NCI-H82 treated with DMSO at 0.1 percent for 48 hours (cell line): ENCODE results near the gene ACTG1.

ENCODE experiments used
- DNase-seq: peaks from one replicate; lab custom pipeline; 2025; ENCODE audit not compliant: unreplicated experiment; lab: John Stamatoyannopoulos, UW

ACTG1 gene

DNA sequence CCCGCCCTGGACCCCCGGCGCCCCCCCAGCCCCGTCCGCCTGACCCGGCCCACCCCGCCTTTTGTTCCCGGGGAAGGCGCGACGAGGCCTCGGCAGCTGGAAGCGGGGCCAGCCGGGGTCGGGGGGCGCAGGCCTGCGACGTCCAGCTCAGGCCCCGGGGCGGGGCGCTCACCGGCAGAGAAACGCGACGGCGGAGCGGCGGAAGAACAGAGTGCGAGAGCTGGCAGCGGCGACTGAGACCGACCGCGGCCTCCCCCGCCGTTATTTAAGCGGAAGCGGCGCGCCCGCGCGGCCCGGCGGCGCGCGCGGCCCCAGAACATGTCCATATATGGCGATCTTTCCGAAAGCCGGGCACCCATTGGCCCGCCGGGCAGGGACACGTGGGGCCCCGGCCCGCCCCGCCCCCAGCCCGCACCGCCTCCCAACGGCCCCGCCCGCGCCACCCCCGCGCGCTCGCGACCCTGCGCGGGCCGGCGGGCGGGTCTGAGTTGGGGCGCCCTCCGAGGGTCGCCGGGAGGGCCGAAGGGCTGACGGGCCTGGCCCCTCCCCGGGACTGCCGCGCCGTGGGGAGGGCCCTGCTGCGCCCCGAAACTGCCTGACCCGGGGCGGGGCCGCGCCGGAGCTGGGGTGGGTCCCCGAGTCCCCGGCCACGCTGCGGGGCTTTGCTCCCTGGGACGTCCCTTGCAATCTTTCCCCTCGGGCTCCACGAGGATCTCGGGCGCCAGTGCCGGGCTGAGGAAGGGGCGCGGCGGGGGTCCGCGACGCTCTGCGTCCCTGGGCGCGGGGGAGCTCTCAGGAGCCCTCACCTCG is at the start of gene ACTG1:
ACTG1 (minus strand) TSS at position 238 of the 810 bp plus-strand sequence. CDS start 445 bp downstream, outside the sequence.
- DNase-seq: peak; percentile 81

DNA sequence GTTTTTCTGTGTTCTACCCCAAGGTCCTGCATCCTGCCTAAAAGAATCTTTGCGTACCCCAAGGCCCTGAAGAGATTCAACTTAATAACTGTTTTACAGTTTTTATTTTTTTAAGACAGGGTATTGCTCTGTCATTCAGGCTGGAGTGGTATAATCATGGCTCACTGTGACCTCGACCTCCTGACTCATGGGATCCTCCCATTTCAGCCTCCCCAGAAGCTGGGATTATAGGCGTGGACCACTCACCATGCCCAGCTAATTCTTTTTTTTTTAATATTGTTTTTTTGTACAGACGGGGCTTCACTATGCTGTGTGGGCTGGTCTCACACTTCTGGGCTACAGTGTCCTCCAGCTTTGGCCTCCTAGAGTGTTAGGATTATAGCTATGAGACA is 48.9 kb upstream of the ACTG1 start:
- DNase-seq: no peak

DNA sequence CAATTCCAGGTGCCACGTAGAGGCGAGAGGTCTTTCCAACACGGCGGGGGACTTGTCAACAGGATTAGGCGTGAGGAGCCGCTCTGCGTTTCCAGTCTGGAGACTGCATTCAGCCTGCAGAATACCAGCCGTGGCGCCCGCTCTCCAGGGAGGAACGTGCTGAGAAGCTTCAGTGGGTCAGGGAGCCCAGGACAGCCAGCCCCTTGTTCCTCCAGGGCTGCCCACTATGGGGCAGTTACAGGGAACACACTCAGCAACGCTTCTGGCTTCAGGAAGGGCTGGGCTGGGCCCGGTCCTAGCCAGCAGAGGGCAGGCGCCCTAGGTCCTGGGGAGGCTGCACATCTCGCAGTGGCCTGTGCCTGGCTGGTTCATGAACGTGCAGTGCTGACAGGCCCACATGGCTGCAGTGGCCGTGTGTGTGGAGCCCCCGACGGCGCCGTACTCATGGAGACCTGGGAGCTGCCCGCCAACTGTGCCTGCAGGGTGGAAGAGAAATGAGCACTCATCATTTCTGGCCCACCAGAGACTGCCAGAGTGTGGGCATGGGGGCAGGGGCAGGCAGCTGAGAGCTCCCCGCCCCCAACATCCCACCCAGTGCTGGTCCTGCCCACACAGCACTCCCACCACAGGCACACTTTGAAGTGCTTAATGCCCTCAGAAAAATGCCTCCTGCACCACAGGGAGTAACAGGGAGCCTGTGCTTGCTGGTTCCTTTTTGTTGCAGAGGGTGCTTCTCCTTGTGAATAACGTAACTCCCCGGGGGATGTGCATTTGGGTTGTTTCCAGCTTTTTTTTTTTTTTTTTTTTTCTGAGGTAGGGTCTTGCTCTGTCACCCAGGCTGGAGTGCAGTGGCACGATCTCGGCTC is 46.6 kb upstream of the ACTG1 start:
- no peak for DNase-seq

DNA sequence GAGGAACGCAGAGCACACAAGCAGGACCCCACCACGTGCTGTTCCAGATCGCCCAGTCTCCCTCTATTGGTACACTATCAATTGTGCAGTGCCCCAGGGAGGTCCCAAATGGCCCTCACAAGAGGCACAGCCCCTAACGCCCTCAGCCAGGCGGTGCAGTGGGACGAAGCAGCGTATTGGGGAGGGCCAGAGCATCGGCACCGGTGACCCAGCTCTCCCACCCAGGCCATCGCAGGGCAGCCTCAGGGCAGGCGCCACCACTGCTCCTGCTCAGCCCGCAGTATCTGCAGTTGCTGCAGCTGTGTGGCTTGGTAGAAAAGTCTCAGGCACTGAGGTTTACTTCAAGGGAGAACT is 45.5 kb upstream of the ACTG1 start:
- DNase-seq: no peak

DNA sequence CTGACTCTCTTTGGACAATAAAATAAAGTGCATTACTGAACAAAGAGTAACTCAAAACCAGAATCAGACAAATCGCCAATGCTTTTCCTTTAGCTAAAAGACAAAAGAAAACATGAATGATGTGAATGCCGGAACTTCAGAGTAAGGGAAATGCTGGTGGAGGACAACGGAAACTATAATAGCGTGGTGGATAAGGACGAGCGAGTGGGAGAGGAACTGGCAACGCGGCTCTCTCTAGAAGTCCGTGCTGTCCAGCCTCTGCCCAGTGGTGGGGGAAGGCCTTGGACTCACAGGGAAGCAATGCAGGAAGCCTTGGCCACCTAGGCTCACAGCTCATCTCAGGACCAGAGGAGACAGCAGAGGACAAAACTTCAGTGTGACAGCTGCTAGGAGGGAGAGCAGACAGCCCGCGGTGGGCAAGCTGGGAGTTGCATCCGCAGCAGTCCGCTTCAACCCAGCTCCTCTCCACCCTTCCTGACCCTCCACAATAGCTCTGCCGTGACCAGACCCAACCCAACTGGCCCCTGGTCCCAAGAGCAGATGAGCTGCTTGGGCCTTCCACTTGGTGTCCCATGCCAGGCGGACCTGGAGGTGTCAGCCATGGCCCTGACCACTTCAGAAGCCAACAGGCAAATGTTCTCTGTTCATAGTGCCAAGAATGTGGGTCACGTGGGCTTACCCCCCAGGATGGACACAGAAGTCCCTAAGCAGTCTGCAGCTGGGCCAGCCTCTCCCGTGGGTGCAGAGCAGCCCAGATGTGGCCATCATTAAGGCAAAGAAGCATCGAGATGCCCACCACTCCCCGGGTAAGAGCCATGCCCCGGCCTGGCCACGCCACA is 44.9 kb upstream of the ACTG1 start:
- DNase-seq: no peak

DNA sequence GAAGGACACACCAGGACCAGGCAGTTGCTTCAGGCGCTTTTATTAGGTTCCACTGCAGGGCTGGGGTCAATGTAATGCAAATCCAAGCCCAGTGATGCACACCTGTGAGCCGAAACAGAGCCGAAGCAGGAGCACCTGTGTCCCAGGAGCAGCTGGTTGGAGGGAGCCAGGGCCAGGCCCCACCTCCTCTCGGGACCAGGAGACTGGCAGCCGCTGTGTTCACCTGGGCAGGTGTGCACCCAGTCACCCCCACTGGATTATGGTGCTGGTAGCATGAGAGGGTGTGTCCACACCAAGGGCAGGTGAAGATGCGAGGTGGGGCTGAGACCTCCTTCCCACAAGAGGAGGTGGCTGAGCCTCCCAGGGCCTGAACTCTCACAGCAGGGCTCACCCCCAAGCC is 44.3 kb upstream of the ACTG1 start:
- DNase-seq: no peak

DNA sequence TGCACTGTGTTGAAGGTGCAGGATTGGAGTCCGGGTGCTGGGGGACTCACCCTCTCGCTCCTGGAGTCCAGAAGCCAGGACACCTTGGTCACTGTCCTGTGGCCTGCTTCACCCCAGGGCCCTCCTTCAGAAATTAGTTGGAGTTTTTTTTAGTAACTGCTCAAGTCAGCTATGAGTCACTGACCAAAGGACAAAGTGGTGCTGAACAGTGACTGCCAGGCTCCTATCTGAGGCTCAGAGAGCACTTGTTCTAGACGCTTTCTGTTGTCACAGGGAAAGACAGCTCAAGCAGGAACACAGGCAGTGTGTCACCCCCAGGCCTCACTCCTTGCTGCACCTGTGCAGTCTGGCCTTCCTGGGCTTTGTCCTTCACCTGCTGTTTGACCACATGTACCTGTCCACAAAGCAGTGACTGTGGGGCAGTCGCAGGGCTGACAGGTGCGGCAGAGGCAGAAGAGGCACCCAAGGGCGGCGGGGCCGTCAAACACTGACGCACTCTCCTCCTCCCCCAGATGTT is 43.6 kb upstream of the ACTG1 start:
- DNase-seq: no peak

DNA sequence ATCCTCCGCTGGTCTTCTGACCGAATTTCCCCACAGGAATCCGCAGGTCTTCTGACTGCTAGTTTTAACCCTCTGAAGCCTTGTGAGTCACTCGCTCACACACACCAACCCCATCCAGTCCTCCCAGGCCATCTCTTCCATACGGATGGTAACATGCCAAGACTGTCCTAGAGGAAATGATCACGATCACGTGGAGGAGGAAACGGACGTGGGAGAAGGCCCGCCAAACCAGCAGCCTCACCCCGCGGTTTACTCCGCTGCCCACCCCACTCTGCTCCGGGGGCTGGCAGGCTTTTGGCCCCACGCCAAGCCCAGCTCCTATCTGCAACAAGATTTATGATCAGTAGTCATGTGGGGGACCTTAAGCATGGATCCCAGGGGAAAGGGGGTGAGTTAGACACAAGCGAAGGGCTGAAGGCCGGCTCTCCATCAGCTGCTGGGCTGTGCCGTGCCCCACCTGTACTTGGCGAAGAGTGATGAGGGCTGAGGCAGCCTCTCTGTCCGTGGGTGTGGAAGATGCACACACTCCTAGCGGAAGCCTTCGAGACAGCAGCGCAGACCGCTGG is 41.1 kb upstream of the ACTG1 start:
- peak; percentile 5 for DNase-seq

DNA sequence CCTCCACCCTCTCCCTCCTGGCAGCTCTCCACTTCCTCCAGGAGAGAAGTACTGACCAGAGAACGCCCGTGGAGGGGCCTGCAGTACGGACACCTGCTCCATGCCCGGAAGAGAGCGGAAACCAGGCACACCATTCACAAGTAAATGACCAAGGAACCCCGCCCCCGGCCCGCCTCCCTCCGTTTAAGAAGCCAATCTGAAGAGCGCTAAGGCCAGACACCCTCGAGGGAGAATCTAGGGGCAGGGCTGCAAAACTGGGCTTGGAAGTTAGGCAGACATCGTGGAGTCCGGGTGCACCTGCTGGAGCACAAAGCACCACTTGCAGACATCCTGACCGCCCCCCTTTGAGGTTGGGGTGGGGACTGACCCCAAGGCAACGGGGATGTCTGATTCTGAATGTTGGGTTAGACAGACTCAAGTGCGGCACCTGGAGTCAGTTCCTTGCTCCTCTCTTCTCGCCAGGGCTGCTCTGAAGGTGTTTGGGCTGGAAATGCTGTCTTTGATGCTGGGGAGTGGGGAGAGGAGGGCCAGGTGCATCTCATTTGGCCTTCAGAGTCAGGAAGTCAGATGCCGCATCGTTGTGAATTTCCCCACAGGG is 40.5 kb upstream of the ACTG1 start:
- DNase-seq: peak; percentile 77

DNA sequence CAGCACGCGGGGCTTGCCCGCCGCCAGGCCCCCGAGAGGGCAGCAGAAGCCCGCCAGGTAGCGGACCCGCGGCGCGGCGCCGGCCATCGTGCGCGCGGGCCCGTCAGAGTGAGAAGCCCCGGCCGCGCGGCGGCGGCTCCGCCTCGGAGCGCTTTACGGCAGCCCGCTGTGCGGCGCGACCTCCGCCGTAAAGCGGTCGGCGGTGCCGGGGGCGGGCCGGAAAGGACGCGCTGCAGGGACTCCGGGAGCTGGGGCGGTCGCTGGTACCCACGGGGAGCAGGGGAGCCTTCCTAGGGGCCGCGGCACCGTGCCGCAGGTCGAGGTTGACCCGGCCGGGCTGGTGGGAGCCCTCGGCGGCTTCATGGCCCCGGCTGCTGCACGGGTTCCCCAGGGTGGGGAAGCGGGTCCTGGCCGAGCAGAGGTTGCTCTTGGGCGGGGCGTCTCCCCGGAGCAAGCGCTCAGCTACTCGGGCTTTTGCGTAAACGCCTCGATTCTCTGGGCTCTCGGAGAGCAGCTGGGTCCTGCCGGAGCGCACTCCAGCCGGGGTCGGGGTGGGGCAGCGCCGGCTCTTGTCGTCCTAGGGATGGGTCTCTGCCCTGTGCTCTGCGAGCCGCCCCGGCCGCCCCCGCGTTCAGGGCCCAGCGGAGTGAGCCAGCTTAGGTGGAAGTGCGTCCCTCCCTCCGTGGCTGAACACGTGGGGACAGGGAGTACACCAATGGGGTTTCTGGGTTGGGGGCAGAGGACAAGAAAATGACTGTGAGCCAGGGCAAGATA is 39.8 kb upstream of the ACTG1 start, which contains the start of gene FAAP100:
FAAP100 (minus strand) TSS at position 110 of the 774 bp plus-strand sequence; CDS start at position 87, 23 bp downstream.
- DNase-seq: peak; percentile 30

DNA sequence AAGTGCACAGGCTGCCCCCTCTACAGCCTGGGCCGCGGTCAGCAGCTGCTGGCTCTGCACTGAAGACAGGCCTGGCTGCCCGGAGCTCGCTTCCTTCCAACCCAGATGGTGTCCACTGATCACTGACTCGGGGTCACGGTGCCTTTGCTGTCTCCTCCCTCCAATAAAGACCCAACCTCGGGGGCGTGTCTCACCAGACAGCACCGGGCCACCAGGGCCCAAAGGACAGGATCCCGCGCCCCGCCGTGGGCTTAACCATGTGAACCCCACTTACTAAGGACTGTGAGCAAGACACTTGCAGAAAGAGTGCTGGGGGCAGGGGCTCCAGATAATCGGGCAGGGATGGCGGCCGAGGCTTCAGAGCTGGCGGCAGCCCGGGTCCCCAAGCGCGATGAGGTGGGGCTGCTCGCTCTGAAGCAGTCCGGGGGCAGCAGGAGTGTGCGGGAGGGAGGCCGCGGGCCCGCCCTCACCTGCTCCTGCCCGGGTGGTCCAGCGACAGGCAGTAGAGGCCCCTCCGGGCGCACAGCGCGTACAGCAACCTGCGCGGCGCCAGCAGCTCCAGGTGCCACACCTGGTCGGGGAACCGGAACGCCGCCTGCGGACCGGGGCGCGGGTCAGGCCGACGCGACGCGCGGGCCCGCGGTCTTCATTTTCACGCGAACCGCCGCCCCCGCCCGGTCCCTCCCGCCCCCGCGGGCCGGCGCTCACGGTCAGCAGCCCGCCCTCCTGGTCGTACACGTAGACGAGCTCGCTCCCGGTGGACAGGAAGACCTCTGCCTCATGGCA is 39.1 kb upstream of the ACTG1 start:
- DNase-seq: no peak

DNA sequence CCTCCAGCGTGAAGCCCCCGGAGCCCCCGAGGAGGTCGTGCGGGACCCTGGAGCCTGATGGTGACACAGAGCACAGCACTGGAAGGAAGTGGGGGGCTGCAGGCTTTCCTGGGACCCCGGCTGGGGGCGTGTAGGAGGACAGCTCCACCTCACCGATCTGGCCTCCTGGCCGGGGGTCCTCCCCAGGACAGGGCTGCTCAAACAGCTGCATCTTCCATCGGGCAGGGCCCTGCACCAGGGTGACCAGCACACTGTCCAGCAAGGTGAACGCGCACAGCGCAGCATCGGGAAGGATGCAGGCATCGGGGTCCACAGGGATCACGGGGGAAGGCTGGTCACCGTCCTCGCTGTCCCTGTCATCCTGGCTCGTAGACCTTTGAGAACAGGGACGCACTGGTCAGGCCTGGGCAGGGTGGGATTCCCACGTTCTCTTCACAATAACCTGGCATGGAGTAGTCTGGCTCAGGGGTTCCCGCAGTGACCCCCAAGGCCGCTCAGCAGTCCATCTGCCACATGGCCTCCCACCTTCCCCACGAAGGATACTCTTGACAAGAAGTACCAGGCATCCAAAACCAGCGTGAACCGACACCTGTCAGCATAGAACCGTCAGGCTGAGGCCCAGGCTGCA is 38.3 kb upstream of the ACTG1 start:
- no peak for DNase-seq

DNA sequence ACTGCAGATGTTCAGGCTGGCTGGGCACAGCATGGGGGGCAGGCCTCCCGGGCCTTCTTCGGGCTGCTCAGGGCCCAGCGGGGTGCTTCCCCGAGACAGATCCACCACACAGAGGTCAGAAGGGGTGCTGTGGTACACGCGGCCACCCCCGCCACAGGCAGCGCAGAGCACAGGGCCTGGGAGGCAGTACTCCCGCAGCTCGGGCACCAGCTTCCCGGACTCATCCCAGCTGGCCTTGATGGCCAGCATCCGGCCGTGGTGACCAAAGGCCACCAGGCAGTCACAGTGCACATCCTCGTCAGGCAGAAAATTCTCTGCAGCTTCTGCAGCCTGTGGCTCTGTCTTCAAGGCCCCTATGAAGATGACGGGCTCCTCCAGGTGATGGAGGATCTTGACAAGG is 37.7 kb upstream of the ACTG1 start:
- DNase-seq: no peak

DNA sequence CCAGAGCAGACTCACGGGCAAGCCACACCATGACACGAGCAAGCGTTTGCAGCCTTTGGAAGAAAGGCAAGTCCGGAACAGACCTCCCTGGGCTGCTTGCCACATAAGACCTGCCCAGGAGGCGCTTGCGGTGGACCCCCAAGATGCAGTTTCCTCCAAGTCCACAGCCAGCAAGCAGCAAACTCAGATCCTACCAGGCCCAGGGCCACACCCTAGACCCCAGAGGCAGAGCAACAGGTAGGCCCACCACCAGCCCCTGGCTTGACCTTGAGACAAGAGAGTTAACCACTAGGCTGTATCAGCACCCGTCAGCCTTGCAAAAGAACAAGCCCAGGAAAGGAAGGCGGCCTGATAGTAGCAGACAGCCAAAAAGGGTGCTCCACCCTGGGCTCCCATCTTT is 37.2 kb upstream of the ACTG1 start:
- no peak for DNase-seq

DNA sequence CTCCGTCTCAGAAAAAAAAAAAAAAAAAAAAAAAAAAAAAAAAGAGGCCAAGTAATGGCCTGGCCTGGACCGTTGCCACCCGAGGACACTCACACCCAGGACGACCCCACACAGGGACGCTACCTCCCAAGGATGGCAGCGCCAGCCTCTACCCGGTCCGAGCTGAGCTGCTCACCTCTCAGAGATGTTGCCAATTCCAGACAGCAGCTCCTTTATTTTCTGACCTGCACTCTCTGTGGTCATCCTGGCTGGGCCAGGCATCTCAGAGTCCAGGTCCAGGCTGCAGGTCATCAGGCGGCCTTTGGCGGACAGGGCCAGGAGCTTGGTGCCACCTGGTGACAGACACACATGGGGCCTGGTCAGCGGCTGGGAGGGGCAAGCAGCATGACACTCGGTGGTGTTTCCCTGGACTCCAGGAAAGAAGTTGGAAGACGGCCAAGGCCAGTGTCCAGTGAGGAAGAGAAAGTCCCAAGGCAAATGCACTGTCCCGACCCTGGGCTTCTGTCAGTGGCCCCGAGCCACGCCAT is 36.5 kb upstream of the ACTG1 start:
- DNase-seq: no peak

DNA sequence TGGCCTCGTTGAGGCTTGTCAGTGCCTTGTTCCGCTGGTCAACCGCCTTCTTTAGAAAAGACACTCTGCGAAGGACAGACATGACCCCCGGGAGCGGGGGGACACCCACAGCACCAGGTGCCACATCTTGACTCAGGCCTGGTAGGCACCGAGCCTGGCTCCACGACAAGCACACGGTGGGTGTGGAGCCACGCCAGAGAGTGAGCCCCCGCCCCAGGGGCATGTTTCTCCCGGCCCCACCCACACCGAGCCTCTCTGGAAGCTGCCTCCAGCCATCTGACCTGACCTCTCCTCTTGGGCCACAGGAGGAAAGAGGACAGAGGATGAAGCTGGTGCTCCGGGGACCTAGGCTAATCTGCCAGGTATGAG is 35.0 kb upstream of the ACTG1 start:
- no peak for DNase-seq

DNA sequence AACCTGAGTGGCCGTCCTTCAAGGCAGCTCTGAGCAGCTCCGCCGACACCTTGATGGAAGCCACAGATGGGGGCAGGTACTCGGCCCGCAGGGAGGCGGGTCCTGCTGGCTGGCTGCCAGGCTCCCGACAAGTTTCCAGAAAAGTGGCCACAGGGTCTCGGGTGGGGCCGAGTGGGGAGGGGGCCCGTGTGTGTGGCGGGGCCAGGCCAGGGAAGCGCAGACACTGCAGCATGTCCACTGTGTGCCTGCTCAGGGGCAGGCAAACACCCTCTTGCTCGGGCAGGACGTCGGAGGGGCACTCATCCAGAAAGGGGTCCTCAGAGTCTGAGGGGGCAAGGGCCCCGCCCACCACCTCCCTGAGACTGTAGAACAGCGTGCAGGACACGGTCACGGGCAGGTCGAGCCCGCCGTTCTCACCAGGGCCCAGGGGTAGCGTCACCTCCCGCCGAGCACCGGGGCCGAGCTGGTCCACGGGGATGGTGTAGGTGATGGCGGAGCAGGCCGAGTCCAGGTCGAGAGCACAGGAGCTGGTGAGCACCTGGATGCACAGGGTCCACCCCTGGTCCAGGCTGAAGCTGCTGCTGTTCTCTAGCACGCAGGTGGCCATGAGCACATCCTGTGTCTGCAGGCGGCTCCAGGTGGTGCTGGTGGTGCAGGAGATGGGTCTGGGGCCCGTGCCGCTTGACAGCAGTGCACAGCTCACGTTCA is 34.5 kb upstream of the ACTG1 start:
- no peak for DNase-seq
